GM19455 (cell line): Measurements from ENCODE around the gene PEAK1.

Experiments
- ATAC-seq: cut with Tn5 transposase; IDR thresholded peaks from one replicate; pipeline ENCODE4 v1.9.1; 2021; ENCODE audit not compliant: unreplicated experiment

PEAK1 gene, protein sequence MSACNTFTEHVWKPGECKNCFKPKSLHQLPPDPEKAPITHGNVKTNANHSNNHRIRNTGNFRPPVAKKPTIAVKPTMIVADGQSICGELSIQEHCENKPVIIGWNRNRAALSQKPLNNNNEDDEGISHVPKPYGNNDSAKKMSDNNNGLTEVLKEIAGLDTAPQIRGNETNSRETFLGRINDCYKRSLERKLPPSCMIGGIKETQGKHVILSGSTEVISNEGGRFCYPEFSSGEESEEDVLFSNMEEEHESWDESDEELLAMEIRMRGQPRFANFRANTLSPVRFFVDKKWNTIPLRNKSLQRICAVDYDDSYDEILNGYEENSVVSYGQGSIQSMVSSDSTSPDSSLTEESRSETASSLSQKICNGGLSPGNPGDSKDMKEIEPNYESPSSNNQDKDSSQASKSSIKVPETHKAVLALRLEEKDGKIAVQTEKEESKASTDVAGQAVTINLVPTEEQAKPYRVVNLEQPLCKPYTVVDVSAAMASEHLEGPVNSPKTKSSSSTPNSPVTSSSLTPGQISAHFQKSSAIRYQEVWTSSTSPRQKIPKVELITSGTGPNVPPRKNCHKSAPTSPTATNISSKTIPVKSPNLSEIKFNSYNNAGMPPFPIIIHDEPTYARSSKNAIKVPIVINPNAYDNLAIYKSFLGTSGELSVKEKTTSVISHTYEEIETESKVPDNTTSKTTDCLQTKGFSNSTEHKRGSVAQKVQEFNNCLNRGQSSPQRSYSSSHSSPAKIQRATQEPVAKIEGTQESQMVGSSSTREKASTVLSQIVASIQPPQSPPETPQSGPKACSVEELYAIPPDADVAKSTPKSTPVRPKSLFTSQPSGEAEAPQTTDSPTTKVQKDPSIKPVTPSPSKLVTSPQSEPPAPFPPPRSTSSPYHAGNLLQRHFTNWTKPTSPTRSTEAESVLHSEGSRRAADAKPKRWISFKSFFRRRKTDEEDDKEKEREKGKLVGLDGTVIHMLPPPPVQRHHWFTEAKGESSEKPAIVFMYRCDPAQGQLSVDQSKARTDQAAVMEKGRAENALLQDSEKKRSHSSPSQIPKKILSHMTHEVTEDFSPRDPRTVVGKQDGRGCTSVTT (N-terminal part only)

DNA sequence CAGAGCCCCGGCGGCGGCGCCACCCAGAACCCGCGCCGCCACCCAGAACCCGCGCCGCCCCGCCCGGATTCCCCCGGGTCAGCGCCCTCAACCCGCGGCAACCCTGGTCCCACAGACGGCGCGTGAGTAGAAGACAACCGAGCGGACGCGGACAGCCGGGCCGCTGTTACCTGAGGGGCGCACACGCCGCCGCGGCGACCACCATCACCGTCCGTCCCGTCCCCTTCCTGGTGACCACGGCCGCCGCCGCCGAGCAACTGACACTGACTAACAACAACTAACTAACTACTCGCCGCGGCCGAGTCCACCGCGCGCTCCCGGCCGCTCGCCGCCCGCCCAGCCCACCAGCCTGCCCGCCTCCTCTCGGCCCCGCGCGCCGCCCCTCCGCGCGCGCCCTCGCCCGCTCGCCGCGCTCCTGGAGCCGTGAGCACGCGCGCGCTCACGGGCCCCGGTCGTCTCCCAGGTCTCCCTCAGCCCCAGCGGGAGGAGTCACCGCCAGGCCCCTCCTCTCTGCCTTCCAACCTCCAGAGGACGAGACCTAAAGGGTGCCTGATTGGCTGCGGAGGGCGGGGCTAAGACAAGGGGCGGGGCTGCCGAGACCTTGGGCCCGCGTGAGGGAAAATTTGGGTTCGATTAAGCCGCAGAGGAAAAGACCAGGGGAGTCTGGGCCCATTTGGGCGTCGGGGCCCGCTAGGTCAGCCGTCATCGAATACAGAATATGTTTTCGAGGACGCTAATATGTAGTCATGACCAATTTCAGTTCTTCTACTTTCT lies at the start of gene PEAK1:
TSS of gene PEAK1 (minus strand) at position 269 of the 774 bp plus-strand sequence. CDS start 238,178 bp downstream, outside the sequence.
- peak; percentile 91 for ATAC-seq

DNA sequence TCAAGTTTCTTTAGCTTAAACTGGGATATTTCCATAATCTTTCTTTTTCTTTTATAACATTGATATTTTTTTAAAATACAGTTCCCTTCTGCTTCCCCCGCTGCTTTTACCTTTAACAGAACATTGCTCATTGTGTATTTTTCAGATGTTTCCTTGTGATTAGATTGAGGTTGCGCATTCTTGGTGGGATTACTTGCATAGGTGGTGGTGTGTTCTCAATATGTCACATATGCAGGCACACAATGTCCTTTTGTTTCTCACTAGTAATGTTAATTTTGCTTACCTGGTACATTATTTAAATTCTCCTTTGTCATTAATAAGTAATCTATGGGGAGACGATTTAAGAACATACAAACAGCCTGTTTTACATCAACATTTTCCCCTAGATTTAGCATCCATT lies 49.0 kb upstream of the PEAK1 start:
- ATAC-seq = no peak

DNA sequence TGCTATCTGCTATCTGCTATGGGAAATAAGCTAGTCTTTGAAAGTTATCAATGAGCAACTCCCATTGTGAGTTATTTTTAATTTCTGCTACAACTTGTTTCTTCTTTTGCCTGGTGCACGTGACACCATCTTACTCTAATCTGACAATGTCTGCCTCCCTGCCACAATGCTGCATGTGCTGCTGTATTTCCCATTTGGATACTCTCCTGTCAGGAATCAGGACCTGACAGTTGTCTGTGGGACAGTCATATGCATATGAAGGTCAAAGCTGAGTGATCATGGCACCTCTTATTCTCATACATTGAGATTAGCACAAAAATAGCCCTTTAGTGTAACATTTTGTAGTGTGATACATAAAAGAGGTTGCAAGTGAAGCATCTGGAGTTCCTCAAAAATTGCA lies 46.6 kb upstream of the PEAK1 start:
- no peak for ATAC-seq

DNA sequence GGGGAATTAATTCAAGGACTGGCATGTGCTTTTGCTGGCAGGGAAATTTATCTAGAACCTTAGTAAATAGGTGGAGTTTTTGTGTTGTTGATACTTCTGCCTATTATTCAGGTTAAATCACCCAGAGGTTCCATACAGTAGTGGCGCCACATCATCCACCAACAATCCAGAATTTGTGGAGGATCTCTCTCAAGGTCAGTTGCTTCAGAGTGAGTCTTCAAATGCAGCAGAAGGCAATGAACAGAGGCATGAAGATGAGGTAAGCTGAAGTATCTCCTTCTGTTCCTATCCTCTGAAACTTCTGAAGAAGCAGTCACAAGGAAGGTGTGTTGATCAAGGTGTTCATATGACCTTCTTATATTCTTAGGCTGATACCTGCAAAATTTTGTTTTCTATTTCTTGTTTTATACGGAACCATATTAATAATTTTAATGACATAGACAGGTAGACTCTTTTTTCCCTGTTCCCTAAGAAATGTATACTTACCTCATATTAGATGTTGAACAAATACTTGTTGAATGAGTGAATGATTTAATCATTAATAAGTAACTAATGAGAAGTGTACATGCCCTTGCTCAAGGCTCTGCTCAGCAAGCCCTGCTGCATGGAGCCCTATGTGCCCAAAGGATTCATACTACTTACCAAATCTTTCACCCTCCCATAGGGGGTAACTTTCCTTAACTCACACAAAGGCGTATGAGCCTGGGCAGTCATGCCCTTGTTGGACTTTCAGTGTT lies 44.4 kb upstream of the PEAK1 start:
- no peak for ATAC-seq

GRCh38 chr15:77461486-77461885 lies 41.6 kb upstream of the PEAK1 start:
- no peak for ATAC-seq

- ATAC-seq = no peak
Measured at GRCh38 chr15:77459031-77459430, 39.1 kb upstream of the PEAK1 start.

DNA sequence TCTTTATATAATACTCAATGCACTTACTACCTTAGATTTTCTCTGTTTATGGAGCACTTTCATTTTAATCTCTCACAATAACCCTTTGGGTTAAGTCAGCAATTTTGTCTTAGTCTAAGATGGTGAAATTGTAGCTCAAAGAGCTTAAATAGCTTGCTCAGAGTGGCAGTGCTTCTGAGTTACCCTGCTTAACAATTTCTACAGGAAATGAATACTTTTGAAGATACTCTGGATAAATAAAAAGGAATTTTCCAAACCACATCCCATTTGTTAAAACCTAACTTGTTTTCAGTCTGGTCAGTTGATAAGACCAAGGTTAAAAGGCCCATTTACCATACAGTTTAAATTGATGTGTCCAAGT lies 38.0 kb upstream of the PEAK1 start:
- no peak for ATAC-seq

DNA sequence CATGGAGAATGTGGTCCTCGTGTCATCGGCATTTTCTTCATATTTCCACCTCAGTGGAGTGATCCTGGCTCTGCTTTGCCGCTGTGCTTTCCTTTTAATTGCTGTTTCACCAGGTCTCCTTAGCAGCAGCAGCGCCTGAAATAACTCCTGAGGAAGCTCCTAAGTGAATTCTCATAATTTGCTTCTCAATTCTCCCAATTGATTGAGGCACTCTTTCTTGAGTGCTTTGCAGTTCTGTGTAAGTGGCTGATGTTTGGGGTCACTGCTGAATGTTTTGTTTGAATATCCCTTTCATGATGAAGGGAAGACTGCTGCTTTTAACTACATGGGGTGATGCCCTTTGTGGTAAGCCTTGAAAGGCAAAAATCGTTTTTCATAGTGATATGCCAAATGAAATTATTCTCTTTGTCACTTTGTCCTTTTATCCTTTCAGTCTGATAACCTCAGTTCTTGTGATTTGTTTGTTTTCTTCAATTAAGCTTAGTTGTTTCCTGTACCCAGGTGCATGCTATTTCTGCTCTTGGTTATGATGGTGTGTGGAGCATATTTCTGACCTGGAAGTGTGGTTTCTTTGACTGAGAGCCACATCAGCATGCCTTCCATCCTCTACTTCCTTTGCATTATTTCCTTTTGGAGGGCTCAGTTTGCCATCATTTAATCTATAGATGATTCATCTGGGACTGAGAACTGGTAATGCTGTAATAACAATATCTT lies 37.4 kb upstream of the PEAK1 start:
- no peak for ATAC-seq

DNA sequence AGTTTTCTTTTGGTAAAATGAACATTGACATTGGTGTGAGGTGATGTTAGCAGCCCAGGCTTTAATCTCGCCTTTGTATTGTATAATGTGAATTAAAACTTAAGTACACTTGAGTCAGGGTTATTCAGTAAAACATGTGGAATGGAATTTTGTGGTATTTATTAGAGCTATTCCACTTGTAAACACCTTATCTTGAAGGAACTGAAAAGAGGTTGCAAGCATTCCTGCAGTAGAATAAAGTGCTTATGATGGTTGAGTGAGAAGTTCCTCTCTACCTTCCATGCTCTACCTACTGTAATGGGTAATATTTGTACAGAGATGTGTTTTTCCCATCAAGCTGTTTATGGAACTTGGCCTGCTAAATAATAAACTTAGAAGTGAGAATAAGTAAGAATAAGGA lies 36.8 kb upstream of the PEAK1 start:
- no peak for ATAC-seq

DNA sequence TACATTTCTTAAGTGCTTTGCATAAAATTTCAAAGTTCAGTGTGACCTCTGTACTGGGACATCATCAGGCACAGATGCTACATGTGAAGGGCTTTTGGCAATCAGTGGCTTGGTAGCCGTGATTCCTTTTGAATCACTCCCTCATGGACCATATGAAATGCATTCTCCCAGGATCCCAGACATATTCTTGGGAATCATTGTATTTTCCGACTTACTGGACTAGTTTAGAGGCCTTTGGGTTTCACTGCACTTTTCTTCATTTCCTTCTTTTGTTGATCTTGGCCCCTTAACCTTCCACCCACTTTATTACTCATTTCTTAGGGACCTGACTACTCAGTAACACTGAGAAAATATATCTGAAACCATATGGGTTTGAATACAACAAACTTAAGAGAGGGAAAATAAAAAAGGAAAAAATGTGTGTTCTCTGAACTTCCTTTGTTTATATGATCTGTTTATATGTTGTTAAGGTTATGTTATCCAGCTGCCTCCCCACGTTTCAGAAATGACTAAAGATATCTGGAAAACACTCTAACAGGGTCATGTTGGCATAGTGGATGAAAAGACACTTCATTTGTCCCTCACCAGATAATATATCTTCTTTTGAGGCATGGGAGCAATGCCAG lies 35.9 kb upstream of the PEAK1 start:
- no peak for ATAC-seq

GRCh38 chr15:77454951-77455350 lies 35.0 kb upstream of the PEAK1 start:
- ATAC-seq = no peak

GRCh38 chr15:77454265-77454664 lies 34.4 kb upstream of the PEAK1 start:
- no peak for ATAC-seq

- ATAC-seq = no peak
Measured at GRCh38 chr15:77446840-77447390, 27.0 kb upstream of the PEAK1 start.

GRCh38 chr15:77440378-77440999 lies 20.6 kb upstream of the PEAK1 start:
- peak; percentile 90 for ATAC-seq

- no peak for ATAC-seq
Measured at GRCh38 chr15:77437264-77437663, 17.4 kb upstream of the PEAK1 start.

- ATAC-seq = no peak
Measured at GRCh38 chr15:77436822-77437221, 16.9 kb upstream of the PEAK1 start.

- no peak for ATAC-seq
Measured at GRCh38 chr15:77430652-77431051, 10.7 kb upstream of the PEAK1 start.

DNA sequence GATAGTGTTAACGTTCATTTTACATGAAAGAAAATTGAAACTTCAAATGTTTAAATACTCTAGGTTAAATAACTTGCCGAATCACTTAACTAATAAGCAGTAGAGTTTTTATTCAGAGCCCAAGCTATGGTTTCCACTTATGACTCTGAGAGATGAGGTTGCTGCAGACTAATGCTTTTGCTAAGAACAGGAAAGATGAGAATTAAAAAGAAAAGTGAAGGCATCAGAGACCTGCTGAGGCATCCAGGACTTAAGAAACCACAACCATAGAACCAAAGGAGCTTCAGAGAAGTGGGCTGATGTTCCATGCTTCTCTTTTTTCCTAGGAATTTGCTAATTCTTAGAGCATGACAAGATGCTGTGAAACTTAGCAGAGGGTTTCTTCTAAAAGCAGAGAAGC lies 10.3 kb upstream of the PEAK1 start:
- no peak for ATAC-seq
